K562 (cell line): Measurements from ENCODE around the gene PYY. TPM values are rescaled to one million over a fixed set of nuclear protein-coding genes. Genes with fewer than 3 reads are reported as not detected.
A peak's percentile ranks its signal among the peaks of the same experiment; 100 is the strongest.

Experiments
- ATAC-seq: fragments of 200-7000 bp; cut with Tn5 transposase; 3 replicates; pipeline ENCODE4 v1.9.1; 2020; ENCODE audit warnings: moderate library complexity
- BruUV-seq: library from RNA; stranded (reverse); fragments of 400-500 nt; replicated peaks from 2 replicates; lab custom pipeline; 2021; lab: Mats Ljungman, UMichigan
- CTCF ChIA-PET: fragments of 300-600 bp; formaldehyde crosslinking; extraction: SDS; loops from one replicate; lab custom pipeline; 2021; ENCODE audit warnings: low intra/inter-chr PET ratio; lab: Yijun Ruan, JAX
- POLR2A ChIA-PET: fragments of 300-600, 350-650 bp; sonication (Branson Sonifier 250); formaldehyde crosslinking; extraction: SDS; loops from one replicate; lab custom pipeline; 2021; ENCODE audit warnings: antibody characterized with exemption, inconsistent platforms; lab: Yijun Ruan, JAX
- DNase-seq, 4 experiments: peaks; one replicate each; pipeline versions ENCODE4 v3.0.0 to v3.0.0-alpha.2; 2011 to 2018; ENCODE audit warnings: low spot score in 3 of 4, mixed read lengths in 3 of 4; ENCODE audit errors: extremely low read depth in 1 of 4
- FAIRE-seq: peaks from 2 replicates; lab custom pipeline; 2011; peaks lifted over from hg19 to GRCh38; lab: Jason Lieb, UNC
- H2AFZ ChIP-seq: 2 replicates; pipeline ENCODE4 v1.6.0; 2011; ENCODE audit warnings: low read depth, low read length, control low read depth, inconsistent platforms
- H3K27ac ChIP-seq: fragments of 200-600 bp; 3 replicates; pipeline ENCODE4 v1.8.0; 2011; ENCODE audit warnings: low read depth, mild to moderate bottlenecking, control low read depth, inconsistent platforms, low read length, moderate library complexity, mixed read lengths; ENCODE audit errors: extremely low read depth
- H3K27me3 ChIP-seq, 2 experiments: fragments of 300-600 bp in 1 of 2; 2 replicates in 1 of 2; 3 replicates in 1 of 2; pipeline versions ENCODE4 v1.6.0 to v1.8.0; 2011; ENCODE audit warnings: inconsistent platforms in 2 of 2, low read length in 2 of 2, mild to moderate bottlenecking in 1 of 2, mixed read lengths in 1 of 2, moderate library complexity in 1 of 2; ENCODE audit not compliant: control insufficient read depth in 2 of 2, insufficient read depth in 2 of 2
- H3K36me3 ChIP-seq: fragments of 300-600 bp; 3 replicates; pipeline ENCODE4 v1.8.0; 2011; ENCODE audit warnings: mild to moderate bottlenecking, low read length, inconsistent platforms; ENCODE audit not compliant: control insufficient read depth, insufficient read depth
- H3K4me1 ChIP-seq, 2 experiments: fragments of 200-600 bp in 1 of 2; replicated peaks in 1 of 2; 2 replicates in 1 of 2; 3 replicates in 1 of 2; pipeline versions ENCODE4 v1.5.1 to v1.8.0; 2011; ENCODE audit warnings: inconsistent platforms in 2 of 2, low read length in 2 of 2, mild to moderate bottlenecking in 1 of 2, mixed read lengths in 1 of 2, moderate library complexity in 1 of 2; ENCODE audit not compliant: control insufficient read depth in 2 of 2, insufficient read depth in 2 of 2
- H3K4me2 ChIP-seq: 2 replicates; pipeline ENCODE4 v1.6.1; 2011; ENCODE audit warnings: low read length, control low read depth, inconsistent platforms, mixed read lengths; ENCODE audit not compliant: insufficient read depth
- H3K4me3 ChIP-seq: fragments of 200-600 bp; sonication (generic), shearing (Covaris generic); 2 replicates; pipeline ENCODE4 v1.5.1; 2016; ENCODE audit warnings: control low read depth, inconsistent platforms
- H3K79me2 ChIP-seq: fragments of 200-600 bp; 3 replicates; pipeline ENCODE4 v1.8.0; 2011; ENCODE audit warnings: low read length, inconsistent platforms; ENCODE audit not compliant: control insufficient read depth, insufficient read depth
- H3K9ac ChIP-seq, 2 experiments: 2 replicates each; pipeline versions ENCODE4 v1.6.0 to v1.6.1; 2011; ENCODE audit warnings: low read depth in 2 of 2, low read length in 2 of 2, control low read depth in 1 of 2, inconsistent platforms in 1 of 2, mild to moderate bottlenecking in 1 of 2, mixed read lengths in 1 of 2; ENCODE audit not compliant: insufficient read depth in 1 of 2
- H3K9me1 ChIP-seq: one replicate; pipeline ENCODE4 v1.6.0; 2011; ENCODE audit warnings: inconsistent platforms, mild to moderate bottlenecking, low read length, moderate library complexity; ENCODE audit not compliant: control insufficient read depth, insufficient read depth
- H3K9me3 ChIP-seq: replicated peaks from 2 replicates; pipeline ENCODE4 v1.5.1; 2011; ENCODE audit warnings: low read depth, low read length, inconsistent platforms; ENCODE audit not compliant: control insufficient read depth, insufficient read depth
- H4K20me1 ChIP-seq: replicated peaks from 2 replicates; pipeline ENCODE4 v1.6.1; 2011; ENCODE audit warnings: low read length, inconsistent platforms, mixed read lengths; ENCODE audit not compliant: control insufficient read depth, insufficient read depth
- EGR1 ChIP-seq: fragments of 450-650 bp; conservative IDR thresholded peaks from 2 replicates; pipeline ENCODE4 v1.6.1; 2017; ENCODE audit warnings: mild to moderate bottlenecking
- POU5F1 ChIP-seq: fragments of 150-350 bp; IDR thresholded peaks from 2 replicates; pipeline ENCODE4 v1.6.1; 2014; ENCODE audit warnings: borderline replicate concordance, low read length, low read depth, mild to moderate bottlenecking; ENCODE audit not compliant: partially characterized antibody
- RFX1 ChIP-seq: fragments of 450-650 bp; IDR thresholded peaks from 2 replicates; pipeline ENCODE4 v1.6.1; 2016; ENCODE audit warnings: mild to moderate bottlenecking, moderate library complexity
- ZC3H4 ChIP-seq: sonication (generic); formaldehyde crosslinking; IDR thresholded peaks from 2 replicates; pipeline ENCODE4 v1.9.0; 2021; ENCODE audit warnings: missing genetic modification reagents, borderline replicate concordance
- ZNF316 ChIP-seq: fragments of 450-650 bp; IDR thresholded peaks from 2 replicates; pipeline ENCODE4 v1.6.1; 2016
- WGBS: fragments of 100-300 bp; shearing (Covaris generic); methylation state at CpG from one replicate; pipeline ENCODE4 v1.1.6; 2016; ENCODE audit warnings: low coverage, mixed read lengths; ENCODE audit not compliant: insufficient coverage; ENCODE audit errors: missing lambda C conversion rate; 5-methylcytosine and 5-hydroxymethylcytosine counted together
- in situ Hi-C: fragments of 300-500 bp; cut with MboI; formaldehyde crosslinking; loops from 4 replicates; pipeline ENCODE4 v1.15.0; 2018; ENCODE audit warnings: inconsistent platforms, mixed read lengths
- intact Hi-C: fragments of 100-400 bp; cut with micrococcal nuclease; formaldehyde crosslinking; loops from 2 replicates; pipeline ENCODE4 v1.14.2; 2022
- polyA plus RNA-seq, 8 experiments: library from polyadenylated mRNA; depleted of rRNA in 4 of 8; stranded (reverse) in 5 of 8; unstranded in 3 of 8; fragments of >200 nt; fragmentation: Nextera tagmentation in 2 of 8; fragmentation: Illumina TruSeq in 1 of 8; extraction: Ambion mirVana in 2 of 8; extraction: Trizol in 1 of 8; gene quantifications; 2 replicates each; pipeline versions ENCODE4 v1.2.1 to v1.2.3, GENCODE V29; 2011 to 2014; ENCODE audit warnings: inconsistent platforms in 1 of 8, missing spikeins in 1 of 8
- total RNA-seq, 7 experiments: library from RNA; depleted of rRNA in 6 of 7; stranded (reverse); fragments of >200 nt in 6 of 7; fragmentation: Illumina TruSeq in 2 of 7; extraction: Trizol in 2 of 7; gene quantifications; 2 replicates each; pipeline versions ENCODE4 v1.2.1 to v1.2.3, GENCODE V29; 2011 to 2021; ENCODE audit warnings: low replicate concordance in 1 of 7

Gene PYY
- total and polyA plus RNA-seq, 9 of the 15 experiments (the other 6 are each of a cell fraction or from before 2014, with no cell fraction given): not detected

- CTCF ChIA-PET: interaction anchor here (0.6 kb wide), 1 partner anchor 193 kb away, joined by 3 read pairs; no protein-coding TSS in a partner anchor
- intact Hi-C loops: no loop called here
These were observed 5.1 kb upstream of the PYY start for GRCh38 chr17:43958748-43959352.

GRCh38 chr17:43956222-43956621 is 2.5 kb upstream of the PYY start:
- peaks cover 29 to 60% of the 10 kb centered on the region in 2 experiments for H3K27me3 ChIP-seq
- no peak overlapping the region for H3K27ac ChIP-seq
- BruUV-seq: no TSS peak
- no peak overlapping the region for H2AFZ ChIP-seq
- H3K9ac ChIP-seq: no peak overlapping the region
- intact Hi-C loops: no loop called here
- TF ChIP-seq RFX1 (no peak), EGR1 (peak; percentile 21; the same call in 1 of the 2 replicates), POU5F1 (no peak)
- FAIRE-seq (no peak), ATAC-seq (no peak), DNase-seq (no peak)
- H4K20me1 ChIP-seq: no peaks in the 10 kb centered on the region; the same call in 1 of the 2 replicates
- H3K4me3 ChIP-seq: no peak overlapping the region
- no peaks in the 10 kb centered on the region for H3K79me2 ChIP-seq
- POLR2A ChIA-PET: no interaction called here
- CTCF ChIA-PET: no interaction called here
- in situ Hi-C loops: no loop called here
- H3K9me3 ChIP-seq: no peaks in the 10 kb centered on the region
- no peaks in the 10 kb centered on the region for H3K36me3 ChIP-seq
- peaks cover 0 to 16% of the 10 kb centered on the region in 2 experiments; a peak in 3 of 5 replicates for H3K4me1 ChIP-seq
- H3K9me1 ChIP-seq: no peaks in the 10 kb centered on the region
- no peak overlapping the region for H3K4me2 ChIP-seq
- WGBS: 41% methylated on average over 8 of the region's 8 CpGs

More at GRCh38 chr17:43958748-43959352, 5.1 kb upstream of the PYY start:
- peaks cover 23 to 56% of the 10 kb centered on the region in 2 experiments for H3K27me3 ChIP-seq
- POLR2A ChIA-PET: interaction anchor here (1.4 kb wide), 1 partner anchor 15 kb away, joined by 3 read pairs; no protein-coding TSS in a partner anchor
- no TSS peak for BruUV-seq
- no peaks in the 10 kb centered on the region for H3K79me2 ChIP-seq
- no peak overlapping the region for H3K9ac ChIP-seq
- ATAC-seq: no peak
- no peaks in the 10 kb centered on the region for H3K9me1 ChIP-seq
- WGBS: 0% methylated on average over 2 of the region's 2 CpGs
- no peaks in the 10 kb centered on the region; the same call in 1 of the 2 replicates for H4K20me1 ChIP-seq
- no peaks in the 10 kb centered on the region for H3K36me3 ChIP-seq
- no peak overlapping the region for H3K4me3 ChIP-seq
- H3K4me1 ChIP-seq: no peaks in the 10 kb centered on the region
- in situ Hi-C loops: no loop called here
- no peaks in the 10 kb centered on the region for H3K9me3 ChIP-seq
- DNase-seq: no peak
- FAIRE-seq: no peak
- TF ChIP-seq ZC3H4: no peak
- peak; percentile 46 for TF ChIP-seq ZNF316
- no peak overlapping the region for H3K27ac ChIP-seq
- no peak overlapping the region for H2AFZ ChIP-seq
- H3K4me2 ChIP-seq: no peak overlapping the region
